Transverse colon (tissue), 4 donors: ENCODE measurements around the gene CAPN9. TPM values are rescaled to one million over a fixed set of nuclear protein-coding genes. Genes with fewer than 3 reads are reported as not detected.

Experiments used
- DNase-seq: peaks from one replicate; pipeline ENCODE4 v3.0.0-alpha.2; 2019
- H3K27ac ChIP-seq, 4 donors: fragments of 200-600 bp; sonication (generic); 2 replicates each; pipeline ENCODE4 v1.5.1; 2016 to 2018; ENCODE audit warnings: inconsistent platforms in 4 of 4
- H3K27me3 ChIP-seq: fragments of 200-600 bp; sonication (generic); 2 replicates; pipeline ENCODE4 v1.5.1; 2017; ENCODE audit warnings: inconsistent platforms
- H3K36me3 ChIP-seq, 4 donors: fragments of 200-600 bp; sonication (generic); 2 replicates each; pipeline ENCODE4 v1.5.1; 2017 to 2019; ENCODE audit warnings: inconsistent platforms in 4 of 4
- H3K4me1 ChIP-seq, 4 donors: fragments of 200-600 bp; sonication (generic); 2 replicates each; pipeline ENCODE4 v1.5.1; 2017 to 2020; ENCODE audit warnings: inconsistent platforms in 4 of 4
- H3K4me3 ChIP-seq, 4 donors: fragments of 200-600 bp; sonication (generic); 1 replicate in 1 of 4; 2 replicates in 3 of 4; pipeline versions ENCODE4 v1.5.1 to v1.6.1; 2017 to 2019; ENCODE audit warnings: inconsistent platforms in 4 of 4
- H3K9me3 ChIP-seq, 2 donors: fragments of 200-600 bp; sonication (generic); 2 replicates each; pipeline ENCODE4 v1.5.1; 2017 to 2019; ENCODE audit warnings: inconsistent platforms in 2 of 2
- CTCF ChIP-seq, 5 experiments: fragments of 200-600 bp in 3 of 5; fragments of 450-650 bp in 2 of 5; sonication (generic) in 3 of 5; IDR thresholded peaks; 1 replicate in 2 of 5; 2 replicates in 3 of 5; pipeline ENCODE4 v1.5.1; 2016 to 2017; ENCODE audit warnings: antibody characterized with exemption in 5 of 5, inconsistent platforms in 3 of 5, mild to moderate bottlenecking in 2 of 5, moderate library complexity in 1 of 5
- EP300 ChIP-seq: sonication (generic); formaldehyde crosslinking; IDR thresholded peaks from one replicate; pipeline ENCODE4 v1.6.1; 2017; ENCODE audit warnings: antibody characterized with exemption, low read depth
- POLR2A ChIP-seq: fragments of 450-650 bp; IDR thresholded peaks from one replicate; pipeline ENCODE4 v1.6.1; 2016; ENCODE audit warnings: antibody characterized with exemption, mild to moderate bottlenecking, moderate library complexity
- POLR2AphosphoS5 ChIP-seq, 3 donors: sonication (generic); formaldehyde crosslinking; IDR thresholded peaks; one replicate each; pipeline ENCODE4 v1.6.1; 2016; ENCODE audit warnings: antibody characterized with exemption in 3 of 3
- WGBS, 2 donors: methylation state at CpG; one replicate each; pipeline ENCODE4 v1.1.5; 2018; ENCODE audit warnings: low coverage in 1 of 2; 5-methylcytosine and 5-hydroxymethylcytosine counted together
- in situ Hi-C, 4 donors: fragments of 200-750 bp; cut with MboI; loops; one replicate each; pipeline versions ENCODE4 v1.15.0 to v1.15.1; 2017; ENCODE audit warnings: low sequenced_read_pairs in 3 of 4, low pct_ligation_motif_present in 1 of 4, low pct_unique_long_range_greater_than_20kb in 1 of 4
- intact Hi-C: fragments of 100-400 bp; cut with DNase I; formaldehyde crosslinking; loops from one replicate; pipeline ENCODE4 v1.15.1; 2023; ENCODE audit warnings: low total_unique reads
- total RNA-seq, 4 donors: library from RNA; depleted of rRNA; stranded (reverse); fragments of >200 nt; gene quantifications; one replicate each; pipeline ENCODE4 v1.1.0, GENCODE V29; 2016

CAPN9 gene
- total RNA-seq, 4 donors from 2014 or later: 26.3 to 59.9 (median 32.7) TPM

- Histone ChIP-seq H3K9me3 (no peaks in the 10 kb centered on the region), H3K36me3 (no peaks in the 10 kb centered on the region), H3K27me3 (no peaks in the 10 kb centered on the region), H3K4me3 (no peak overlapping the region), H3K4me1 (no peaks in the 10 kb centered on the region), H3K27ac (no peak overlapping the region)
- no peak for DNase-seq
- 75 to 80% methylated on average over 2 of the region's 2 CpGs for WGBS, 2 donors
- in situ Hi-C loops (loop anchor here in 3 of 4 donors (25.0 kb wide), 1 partner anchor 426 kb away; no protein-coding TSS in a partner anchor), intact Hi-C loops (no loop called here)
- TF ChIP-seq CTCF (IDR thresholded peaks at IDR 0.05) (no peak), POLR2AphosphoS5 (IDR thresholded peaks at IDR 0.05) (no peak), POLR2A (no peak), EP300 (no peak)
These were observed 38.6 kb downstream of the CAPN9 start for GRCh38 chr1:230785636-230786384.

GRCh38 chr1:230786385-230786753, 39.2 kb downstream of the CAPN9 start:
- WGBS, 2 donors: 84 to 87% methylated on average over 3 of the region's 3 CpGs

GRCh38 chr1:230787471-230787870, 40.3 kb downstream of the CAPN9 start:
- TF ChIP-seq EP300: no peak
- no peak for TF ChIP-seq POLR2AphosphoS5 (IDR thresholded peaks at IDR 0.05)
- no peak for TF ChIP-seq CTCF (IDR thresholded peaks at IDR 0.05)
- no peak for TF ChIP-seq POLR2A
- intact Hi-C loops: no loop called here
- WGBS, 2 donors: 70% methylated on average over 7 of the region's 7 CpGs; no CpG with 5 or more reads in 1 of the 2 donors

More at GRCh38 chr1:230786385-230786753, 39.2 kb downstream of the CAPN9 start:
- no peaks in the 10 kb centered on the region for H3K36me3 ChIP-seq
- H3K9me3 ChIP-seq: no peaks in the 10 kb centered on the region
- H3K27me3 ChIP-seq: no peaks in the 10 kb centered on the region
- H3K27ac ChIP-seq: no peak overlapping the region
- no peaks in the 10 kb centered on the region for H3K4me1 ChIP-seq
- no peak overlapping the region for H3K4me3 ChIP-seq
- no peak for DNase-seq
- TF ChIP-seq CTCF (IDR thresholded peaks at IDR 0.05): no peak
- no peak for TF ChIP-seq POLR2AphosphoS5 (IDR thresholded peaks at IDR 0.05)
- TF ChIP-seq EP300: no peak
- no peak for TF ChIP-seq POLR2A
- in situ Hi-C loops (loop anchor here in 3 of 4 donors (25.0 kb wide), 1 partner anchor 426 kb away; no protein-coding TSS in a partner anchor), intact Hi-C loops (no loop called here)

GRCh38 chr1:230788561-230789275, 41.5 kb downstream of the CAPN9 start:
- 85 to 93% methylated on average over 3 to 10 of the region's 10 CpGs for WGBS, 2 donors
- H3K4me1 ChIP-seq: no peaks in the 10 kb centered on the region
- in situ Hi-C loops: loop anchor here in 3 of 4 donors (25.0 kb wide), 1 partner anchor 424 kb away; no protein-coding TSS in a partner anchor

More at GRCh38 chr1:230787471-230787870, 40.3 kb downstream of the CAPN9 start:
- Histone ChIP-seq H3K36me3 (no peaks in the 10 kb centered on the region), H3K27me3 (no peaks in the 10 kb centered on the region), H3K27ac (no peak overlapping the region), H3K4me1 (no peaks in the 10 kb centered on the region), H3K9me3 (no peaks in the 10 kb centered on the region), H3K4me3 (no peak overlapping the region)
- in situ Hi-C loops: loop anchor here in 3 of 4 donors (25.0 kb wide), 1 partner anchor 425 kb away; no protein-coding TSS in a partner anchor
- DNase-seq: no peak

More at GRCh38 chr1:230788561-230789275, 41.5 kb downstream of the CAPN9 start:
- H3K9me3 ChIP-seq: no peaks in the 10 kb centered on the region
- H3K4me3 ChIP-seq: no peak overlapping the region
- H3K36me3 ChIP-seq: no peaks in the 10 kb centered on the region
- no peaks in the 10 kb centered on the region for H3K27me3 ChIP-seq
- TF ChIP-seq POLR2A (no peak), EP300 (no peak), CTCF (IDR thresholded peaks at IDR 0.05) (no peak), POLR2AphosphoS5 (IDR thresholded peaks at IDR 0.05) (no peak)
- DNase-seq: no peak
- intact Hi-C loops: no loop called here
- H3K27ac ChIP-seq: no peak overlapping the region
